Mucosa of descending colon (tissue), 3 donors: ENCODE results near the gene UTS2. TPM values are rescaled to one million over a fixed set of nuclear protein-coding genes. Genes with fewer than 3 reads are reported as not detected.

Experiments used
- ATAC-seq: fragments of 200-7000 bp; cut with Tn5 transposase; one replicate; pipeline ENCODE4 v1.9.1; 2020; ENCODE audit warnings: mild to moderate bottlenecking, moderate library complexity
- DNase-seq, 3 donors: peaks; one replicate each; pipeline ENCODE4 v3.0.0-alpha.2; 2020
- H3K36me3 ChIP-seq: fragments of 200-600 bp; one replicate; pipeline ENCODE4 v1.8.0; 2021; ENCODE audit warnings: low read depth, mild to moderate bottlenecking
- H3K4me1 ChIP-seq: fragments of 200-600 bp; one replicate; pipeline ENCODE4 v1.8.0; 2021; ENCODE audit warnings: low read depth, mild to moderate bottlenecking
- H3K4me3 ChIP-seq: fragments of 200-600 bp; one replicate; pipeline ENCODE4 v1.8.0; 2021; ENCODE audit warnings: mild to moderate bottlenecking
- H3K9me3 ChIP-seq: fragments of 200-600 bp; one replicate; pipeline ENCODE4 v1.8.0; 2021; ENCODE audit warnings: mild to moderate bottlenecking
- CTCF ChIP-seq: fragments of 200-600 bp; IDR thresholded peaks from one replicate; pipeline ENCODE4 v1.8.0; 2022; ENCODE audit warnings: antibody characterized with exemption, mild to moderate bottlenecking
- intact Hi-C, 2 donors: fragments of 100-400 bp; cut with DNase I in 1 of 2; cut with micrococcal nuclease in 1 of 2; formaldehyde crosslinking; loops; one replicate each; pipeline versions ENCODE4 v1.11.0 to v1.11.1; 2022; cut with DNase I, micrococcal nuclease
- total RNA-seq, 3 donors: library from RNA; stranded (reverse); fragmentation: NEBNext Ultra II Directional in 2 of 3; extraction: Animal tissue kit (Norgen Biotek cat#: 25700) in 2 of 3; gene quantifications; one replicate each; pipeline versions ENCODE4 v1.2.1 to v1.2.4, GENCODE V29; 2021 to 2023
- donor health status: DM: no; HTN: no; CAD: no; lungs with moderate emphysema.
- donor health status: DM: no; HTN: no; CAD: no.
- donor health status: DM: no; HTN: yes; CAD: no.

The UTS2 gene
- total RNA-seq, 3 donors from 2014 or later: 0.17 TPM; not detected in 2

GRCh38 chr1:7827126-7827955, 25.5 kb downstream of the UTS2 start:
- Histone ChIP-seq H3K4me1 (no peaks in the 10 kb centered on the region), H3K9me3 (no peaks in the 10 kb centered on the region), H3K4me3 (no peak overlapping the region), H3K36me3 (no peaks in the 10 kb centered on the region)
- peak in 2 of 3 donors; percentile 18 to 37 for DNase-seq
- intact Hi-C loops: no loop called here
- peak; percentile 50 for ATAC-seq
- no peak for TF ChIP-seq CTCF

- Histone ChIP-seq H3K4me3 (no peak overlapping the region), H3K9me3 (no peaks in the 10 kb centered on the region), H3K36me3 (no peaks in the 10 kb centered on the region), H3K4me1 (no peaks in the 10 kb centered on the region)
- ATAC-seq: no peak
- intact Hi-C loops: no loop called here
- TF ChIP-seq CTCF: no peak
- DNase-seq: no peak
Observed at GRCh38 chr1:7826363-7826762, 26.5 kb downstream of the UTS2 start.

- intact Hi-C loops: no loop called here
- no peak for DNase-seq
- ATAC-seq: no peak
- H3K9me3 ChIP-seq: no peaks in the 10 kb centered on the region
- H3K4me1 ChIP-seq: no peaks in the 10 kb centered on the region
- TF ChIP-seq CTCF: no peak
- no peaks in the 10 kb centered on the region for H3K36me3 ChIP-seq
- no peak overlapping the region for H3K4me3 ChIP-seq
Observed at GRCh38 chr1:7824701-7825100, 28.2 kb downstream of the UTS2 start.

- no peak for TF ChIP-seq CTCF
- DNase-seq (no peak), ATAC-seq (no peak)
- H3K4me1 ChIP-seq: no peaks in the 10 kb centered on the region
- no peak overlapping the region for H3K4me3 ChIP-seq
- H3K36me3 ChIP-seq: no peaks in the 10 kb centered on the region
- no peaks in the 10 kb centered on the region for H3K9me3 ChIP-seq
- intact Hi-C loops: no loop called here
Observed at GRCh38 chr1:7821282-7821681, 31.6 kb downstream of the UTS2 start.

DNA sequence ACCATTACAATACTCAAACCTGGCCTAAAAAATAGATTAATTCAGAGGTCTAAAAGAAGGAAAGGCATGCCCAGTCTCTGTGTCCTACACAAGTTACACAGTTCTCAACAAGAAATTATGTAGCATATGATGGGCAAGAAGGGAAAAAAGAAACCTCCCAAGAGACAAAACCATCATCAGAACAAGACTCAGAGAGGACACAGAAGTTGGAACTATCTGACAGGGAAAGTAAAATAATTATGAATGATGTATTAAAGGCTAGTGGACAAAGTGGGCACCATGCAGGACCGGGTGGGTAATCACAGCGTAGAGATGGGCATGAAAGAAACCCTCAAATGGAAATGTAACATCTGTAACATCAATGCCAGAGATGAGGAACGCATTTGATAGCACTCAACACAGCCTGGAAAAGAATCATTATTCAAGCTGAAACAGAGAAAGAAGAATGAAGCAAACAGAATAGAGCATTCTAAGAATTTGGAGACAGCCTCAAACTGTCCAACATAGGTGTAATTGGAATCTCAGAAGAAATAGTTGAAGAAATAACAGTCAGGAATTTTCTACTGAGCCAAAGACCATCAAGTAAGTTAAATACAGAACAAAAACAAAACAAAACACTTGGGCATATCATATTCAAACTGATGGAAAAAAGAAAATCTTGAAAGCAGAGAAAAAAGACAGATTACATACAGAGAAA, 39.0 kb downstream of the UTS2 start:
- H3K9me3 ChIP-seq: peaks cover 8% of the 10 kb centered on the region
- DNase-seq (no peak), ATAC-seq (no peak)
- no peaks in the 10 kb centered on the region for H3K4me1 ChIP-seq
- H3K4me3 ChIP-seq: no peak overlapping the region
- TF ChIP-seq CTCF: no peak
- intact Hi-C loops: no loop called here
- no peaks in the 10 kb centered on the region for H3K36me3 ChIP-seq
